Inflammatory macrophage (primary cell): ENCODE measurements around the gene TMEM97.

Experiments used
- DNase-seq, 2 donors: peaks; one replicate each; pipeline ENCODE4 v3.0.0-alpha.2; 2020 to 2022

TMEM97 gene

GRCh38 chr17:28317099-28317965, 1.7 kb upstream of the TMEM97 start:
- no peak for DNase-seq

- no peak for DNase-seq
These were observed 838 bp upstream of the TMEM97 start for GRCh38 chr17:28317966-28318758.

- no peak for DNase-seq
These were observed 567 bp downstream of the TMEM97 start for GRCh38 chr17:28319598-28319935.

- no peak for DNase-seq
These were observed 1.4 kb downstream of the TMEM97 start for GRCh38 chr17:28320215-28321061.

- no peak for DNase-seq
These were observed 5.3 kb downstream of the TMEM97 start for GRCh38 chr17:28324267-28324745.

- DNase-seq: peak; percentile 46
These were observed 5.8 kb downstream of the TMEM97 start for GRCh38 chr17:28324781-28325180.

- DNase-seq: no peak
These were observed 6.2 kb downstream of the TMEM97 start for GRCh38 chr17:28325211-28325610.

- DNase-seq: no peak
These were observed 7.1 kb downstream of the TMEM97 start for GRCh38 chr17:28326114-28326513.

- no peak for DNase-seq
These were observed 8.1 kb downstream of the TMEM97 start for GRCh38 chr17:28327031-28327607.

- no peak for DNase-seq
These were observed 8.7 kb downstream of the TMEM97 start for GRCh38 chr17:28327709-28328108.

GRCh38 chr17:28328325-28328724, 9.3 kb downstream of the TMEM97 start:
- DNase-seq: no peak

GRCh38 chr17:28330671-28331070, 11.7 kb downstream of the TMEM97 start:
- no peak for DNase-seq

GRCh38 chr17:28331891-28332420, 13.0 kb downstream of the TMEM97 start:
- no peak for DNase-seq

- no peak for DNase-seq
These were observed 14.2 kb downstream of the TMEM97 start for GRCh38 chr17:28333083-28333746.

GRCh38 chr17:28334171-28334570, 15.2 kb downstream of the TMEM97 start:
- DNase-seq: peak; percentile 43 to 61

GRCh38 chr17:28334666-28335200, 15.7 kb downstream of the TMEM97 start:
- no peak for DNase-seq

- DNase-seq: peak; percentile 100
These were observed 16.4 kb downstream of the TMEM97 start, which contains the start of the genes IFT20 and TNFAIP1 for GRCh38 chr17:28335201-28335958. Gene IFT20 (minus strand): TSS chr17:28335472. CDS start chr17:28331985, 3,487 bp downstream. Gene TNFAIP1 (plus strand): TSS chr17:28335761. CDS start chr17:28339522, 3,761 bp downstream.

GRCh38 chr17:28335959-28336871, 17.2 kb downstream of the TMEM97 start:
- DNase-seq: peak in 1 of 2 donors; percentile 17
